A673 (cell line): Measurements from ENCODE around the gene DYRK1A. TPM values are rescaled to one million over a fixed set of nuclear protein-coding genes. Genes with fewer than 3 reads are reported as not detected.

Experiments used
- BruUV-seq: library from RNA; stranded (reverse); fragments of 400-500 nt; replicated peaks from 2 replicates; lab custom pipeline; 2021; lab: Mats Ljungman, UMichigan
- CTCF ChIA-PET: fragments of 300-600 bp; sonication (Branson Sonifier 250); formaldehyde crosslinking; loops from one replicate; lab custom pipeline; 2022; ENCODE audit warnings: antibody characterized with exemption; lab: Charles Lee
- POLR2A ChIA-PET: fragments of 300-600 bp; sonication (Branson Sonifier 250); formaldehyde crosslinking; loops from one replicate; lab custom pipeline; 2022; ENCODE audit warnings: antibody characterized with exemption; ENCODE audit not compliant: low non-redundant PET; lab: Charles Lee
- DNase-seq: peaks from one replicate; pipeline ENCODE4 v3.0.0-alpha.2; 2015; ENCODE audit warnings: low spot score
- H3K27ac ChIP-seq: fragments of 200-600 bp; sonication (generic); 2 replicates; pipeline ENCODE4 v1.5.1; 2016; ENCODE audit warnings: mixed run types, low read depth, mild to moderate bottlenecking, mixed read lengths, antibody characterized with exemption, low read length; ENCODE audit not compliant: poor library complexity, severe bottlenecking
- H3K27me3 ChIP-seq: fragments of 200-600 bp; sonication (generic); replicated peaks from 2 replicates; pipeline ENCODE4 v1.6.1; 2017; ENCODE audit warnings: mixed run types, low read depth, mild to moderate bottlenecking, mixed read lengths, antibody characterized with exemption, low read length; ENCODE audit not compliant: insufficient read depth, poor library complexity
- H3K36me3 ChIP-seq: fragments of 200-600 bp; sonication (generic); 2 replicates; pipeline ENCODE4 v1.6.1; 2016; ENCODE audit warnings: mixed run types, mild to moderate bottlenecking, mixed read lengths, antibody characterized with exemption, low read length; ENCODE audit not compliant: insufficient read depth, poor library complexity, severe bottlenecking
- H3K4me1 ChIP-seq: fragments of 200-600 bp; sonication (generic); 2 replicates; pipeline ENCODE4 v1.6.1; 2017; ENCODE audit warnings: mixed run types, mild to moderate bottlenecking, mixed read lengths, antibody characterized with exemption, low read length; ENCODE audit not compliant: insufficient read depth, poor library complexity, severe bottlenecking
- H3K4me3 ChIP-seq: fragments of 200-600 bp; sonication (generic); 2 replicates; pipeline ENCODE4 v1.5.1; 2016; ENCODE audit warnings: low read depth, mixed run types, mild to moderate bottlenecking, mixed read lengths, low read length; ENCODE audit not compliant: poor library complexity, severe bottlenecking
- H3K9me3 ChIP-seq: fragments of 200-600 bp; sonication (generic); 2 replicates; pipeline ENCODE4 v1.6.1; 2016; ENCODE audit warnings: mixed run types, low read depth, mild to moderate bottlenecking, mixed read lengths, antibody characterized with exemption, low read length; ENCODE audit not compliant: poor library complexity, severe bottlenecking
- EZH2 ChIP-seq: fragments of 200-600 bp; sonication (generic); IDR thresholded peaks from 2 replicates; pipeline ENCODE4 v1.6.1; 2017; ENCODE audit warnings: borderline replicate concordance, low read depth, mild to moderate bottlenecking, mixed read lengths, antibody characterized with exemption, low read length; ENCODE audit not compliant: poor library complexity, severe bottlenecking
- intact Hi-C: fragments of 100-400 bp; cut with micrococcal nuclease; formaldehyde crosslinking; loops from one replicate; pipeline ENCODE4 v1.10.0; 2022; ENCODE audit not compliant: unreplicated experiment
- total RNA-seq: library from RNA; stranded (reverse); gene quantifications from 2 replicates; pipeline ENCODE4 v1.2.3, GENCODE V29; 2021
- TF ChIP-seq, protein P1 (sequence below): fragments of 300-800, 200-600 bp; sonication (generic); conservative IDR thresholded peaks from 2 replicates; pipeline ENCODE4 v1.5.1; 2017; ENCODE audit warnings: low read depth, mild to moderate bottlenecking, antibody characterized with exemption, low read length, moderate library complexity, mixed read lengths

DYRK1A gene
- total RNA-seq, 1 experiment from 2014 or later, result 70.5 TPM

DNA sequence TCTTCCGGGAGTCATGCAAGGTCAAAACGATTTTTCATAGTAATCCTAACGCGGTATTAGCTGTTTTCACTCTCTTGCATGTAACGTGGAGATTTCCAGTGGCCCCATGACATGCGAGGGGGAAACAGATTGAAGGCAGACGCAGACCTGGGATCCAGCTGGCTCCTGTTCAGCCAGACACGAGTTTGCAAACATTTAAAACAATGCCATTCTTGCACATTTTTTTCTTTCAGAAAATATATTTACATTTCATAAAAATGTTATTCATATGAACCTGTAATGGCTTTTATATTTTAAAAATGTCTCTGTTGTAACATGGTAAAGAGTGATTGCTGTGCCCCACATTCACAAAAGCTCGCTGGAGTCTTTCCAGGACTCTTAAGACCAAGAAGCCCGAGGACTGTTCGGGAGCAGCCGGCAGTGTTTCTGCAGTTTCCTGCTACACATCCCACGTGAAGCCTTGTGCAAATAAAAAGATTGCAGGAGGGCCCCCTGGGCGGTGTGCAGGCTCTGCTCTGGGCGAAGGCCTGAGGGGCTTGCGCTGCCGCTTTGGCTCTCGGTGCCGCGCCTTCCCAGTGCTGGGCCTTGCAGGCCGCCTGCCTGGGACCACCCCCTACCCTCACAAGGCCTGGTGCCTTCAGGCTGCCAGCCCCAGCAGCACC is 184.9 kb downstream of the DYRK1A start:
- no peaks in the 10 kb centered on the region for H3K27me3 ChIP-seq
- no peaks in the 10 kb centered on the region for H3K9me3 ChIP-seq
- DNase-seq, result peak; percentile 28
- H3K36me3 ChIP-seq, result no peaks in the 10 kb centered on the region
- CTCF ChIA-PET, result no interaction called here
- TF ChIP-seq, protein P1, sequence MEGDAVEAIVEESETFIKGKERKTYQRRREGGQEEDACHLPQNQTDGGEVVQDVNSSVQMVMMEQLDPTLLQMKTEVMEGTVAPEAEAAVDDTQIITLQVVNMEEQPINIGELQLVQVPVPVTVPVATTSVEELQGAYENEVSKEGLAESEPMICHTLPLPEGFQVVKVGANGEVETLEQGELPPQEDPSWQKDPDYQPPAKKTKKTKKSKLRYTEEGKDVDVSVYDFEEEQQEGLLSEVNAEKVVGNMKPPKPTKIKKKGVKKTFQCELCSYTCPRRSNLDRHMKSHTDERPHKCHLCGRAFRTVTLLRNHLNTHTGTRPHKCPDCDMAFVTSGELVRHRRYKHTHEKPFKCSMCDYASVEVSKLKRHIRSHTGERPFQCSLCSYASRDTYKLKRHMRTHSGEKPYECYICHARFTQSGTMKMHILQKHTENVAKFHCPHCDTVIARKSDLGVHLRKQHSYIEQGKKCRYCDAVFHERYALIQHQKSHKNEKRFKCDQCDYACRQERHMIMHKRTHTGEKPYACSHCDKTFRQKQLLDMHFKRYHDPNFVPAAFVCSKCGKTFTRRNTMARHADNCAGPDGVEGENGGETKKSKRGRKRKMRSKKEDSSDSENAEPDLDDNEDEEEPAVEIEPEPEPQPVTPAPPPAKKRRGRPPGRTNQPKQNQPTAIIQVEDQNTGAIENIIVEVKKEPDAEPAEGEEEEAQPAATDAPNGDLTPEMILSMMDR, result no peak
- no peak for TF ChIP-seq EZH2
- H3K4me3 ChIP-seq, result no peak overlapping the region
- BruUV-seq, result no TSS peak
- no peak overlapping the region for H3K27ac ChIP-seq
- intact Hi-C loops, result no loop called here
- POLR2A ChIA-PET, result no interaction called here
- peaks cover 35% of the 10 kb centered on the region for H3K4me1 ChIP-seq

DNA sequence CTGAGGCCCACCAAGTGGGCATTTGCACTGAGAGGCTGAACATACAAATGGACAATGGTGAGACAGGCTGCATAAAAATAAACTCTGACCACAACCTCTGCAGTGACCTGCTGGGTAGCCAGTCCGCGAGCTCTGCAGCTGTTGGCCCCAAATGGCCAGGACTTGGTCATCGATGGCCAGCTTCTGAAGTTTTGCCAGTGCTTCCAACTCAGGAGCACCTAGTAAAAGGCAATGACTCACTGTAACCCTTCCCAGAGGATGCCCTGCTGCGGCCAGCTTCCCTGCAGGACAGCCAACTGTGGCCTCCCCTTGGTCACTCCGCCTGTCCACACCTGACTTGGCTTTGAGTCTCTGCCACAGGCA is 185.4 kb downstream of the DYRK1A start:
- no peaks in the 10 kb centered on the region for H3K9me3 ChIP-seq
- no peak for DNase-seq
- intact Hi-C loops, result no loop called here
- BruUV-seq, result no TSS peak
- no peak overlapping the region for H3K4me3 ChIP-seq
- POLR2A ChIA-PET, result no interaction called here
- peaks cover 30% of the 10 kb centered on the region for H3K4me1 ChIP-seq
- TF ChIP-seq EZH2, result no peak
- TF ChIP-seq, protein P1, result no peak
- H3K27ac ChIP-seq, result no peak overlapping the region
- H3K27me3 ChIP-seq, result no peaks in the 10 kb centered on the region
- H3K36me3 ChIP-seq, result no peaks in the 10 kb centered on the region
- CTCF ChIA-PET, result no interaction called here

DNA sequence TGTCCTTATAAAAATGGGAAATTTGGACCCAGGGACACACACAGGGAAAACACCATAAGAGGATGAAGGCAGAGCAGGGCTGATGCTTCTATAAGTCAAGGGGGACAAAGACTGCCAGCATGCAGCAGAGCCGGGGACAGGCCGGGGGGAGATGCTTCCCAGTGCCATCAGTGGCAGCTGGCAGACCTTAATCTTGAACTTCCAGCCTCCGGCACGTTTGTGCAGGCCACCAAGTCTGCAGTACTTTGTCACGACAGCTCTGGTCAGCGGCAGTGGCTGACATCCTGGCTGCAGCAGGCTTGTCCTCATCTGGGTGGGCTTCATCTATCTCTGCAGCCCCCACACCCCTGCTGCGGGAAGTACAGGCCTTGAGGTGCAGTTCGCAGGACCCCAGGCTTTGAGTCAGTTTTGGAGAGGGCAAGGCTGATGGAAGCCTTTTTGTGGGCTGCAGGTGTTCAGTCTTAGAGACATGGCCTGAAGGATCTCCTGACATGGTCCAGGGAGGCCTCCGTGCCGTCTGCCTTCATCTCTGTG is 186.0 kb downstream of the DYRK1A start:
- Histone ChIP-seq H3K4me1 (peaks cover 24% of the 10 kb centered on the region), H3K27me3 (no peaks in the 10 kb centered on the region), H3K36me3 (no peaks in the 10 kb centered on the region), H3K4me3 (no peak overlapping the region), H3K9me3 (no peaks in the 10 kb centered on the region), H3K27ac (no peak overlapping the region)
- intact Hi-C loops, result no loop called here
- DNase-seq, result no peak
- ChIA-PET POLR2A (no interaction called here), CTCF (no interaction called here)
- no peak for TF ChIP-seq EZH2
- TF ChIP-seq, protein P1, result no peak
- BruUV-seq, result no TSS peak
